LNCaP clone FGC (cell line): ENCODE measurements around the gene RGS3.

Experiments used
- DNase-seq: peaks from one replicate; pipeline ENCODE4 v3.0.0-alpha.2; 2011; ENCODE audit warnings: low read depth
- H3K4me3 ChIP-seq: 2 replicates; pipeline ENCODE4 v1.5.1; 2011; ENCODE audit warnings: mild to moderate bottlenecking, low read depth, low read length, control low read depth
- CTCF ChIP-seq: IDR thresholded peaks from 2 replicates; pipeline ENCODE4 v1.5.1; 2012; ENCODE audit warnings: mild to moderate bottlenecking; ENCODE audit not compliant: control insufficient read depth, insufficient read depth; ENCODE audit errors: extremely low read depth

Gene RGS3

DNA sequence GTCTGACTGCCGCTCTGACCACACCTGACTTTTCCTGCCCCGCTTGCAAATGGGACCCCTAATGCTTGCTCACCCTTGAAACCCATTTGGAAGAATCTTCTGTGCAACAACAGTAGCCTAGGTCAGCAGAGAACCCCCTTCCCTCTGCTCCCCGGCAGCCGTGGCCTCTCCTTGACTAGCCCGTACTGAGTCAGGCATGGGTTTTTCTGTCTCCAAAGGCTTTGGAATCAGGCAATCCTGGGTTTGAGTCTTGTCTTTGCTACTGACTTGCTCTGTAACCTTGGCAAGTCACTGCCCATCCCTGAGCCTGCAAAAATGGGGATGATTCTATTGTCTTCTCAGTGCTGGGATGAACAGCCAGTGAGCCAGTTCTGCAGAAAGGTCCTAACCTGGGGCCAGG, 135.4 kb downstream of the RGS3 start:
- DNase-seq, result no peak
- no peak overlapping the region for H3K4me3 ChIP-seq
- no peak for TF ChIP-seq CTCF

- no peak for DNase-seq
- TF ChIP-seq CTCF, result no peak
- no peak overlapping the region for H3K4me3 ChIP-seq
Measured at GRCh38 chr9:113599646-113600022, 136.1 kb downstream of the RGS3 start.

GRCh38 chr9:113600023-113600823, 136.7 kb downstream of the RGS3 start:
- no peak for TF ChIP-seq CTCF
- H3K4me3 ChIP-seq, result no peak overlapping the region
- no peak for DNase-seq

- DNase-seq, result no peak
- TF ChIP-seq CTCF, result no peak
- no peak overlapping the region for H3K4me3 ChIP-seq
Measured at GRCh38 chr9:113600871-113601614, 137.5 kb downstream of the RGS3 start.

DNA sequence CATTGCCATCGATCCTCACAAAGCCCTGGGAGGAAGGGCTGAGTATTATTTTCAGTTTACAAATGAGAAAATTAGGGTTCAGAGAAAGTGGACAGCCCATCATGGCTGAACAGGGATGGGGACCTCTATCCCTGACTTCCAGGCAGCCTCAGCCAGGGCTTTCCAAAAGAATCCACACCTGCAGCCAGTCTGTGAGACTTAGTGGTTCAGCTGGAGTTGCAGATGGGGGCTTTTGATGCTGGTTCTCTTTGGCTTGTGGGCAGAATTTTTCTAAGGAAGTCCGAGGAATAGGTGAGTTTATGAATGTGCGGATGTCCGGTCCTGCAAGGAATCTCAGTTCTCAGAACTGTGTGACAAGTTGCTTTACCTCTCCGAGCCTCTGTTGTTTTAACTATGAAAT, 138.1 kb downstream of the RGS3 start:
- H3K4me3 ChIP-seq, result no peak overlapping the region
- TF ChIP-seq CTCF, result no peak

DNA sequence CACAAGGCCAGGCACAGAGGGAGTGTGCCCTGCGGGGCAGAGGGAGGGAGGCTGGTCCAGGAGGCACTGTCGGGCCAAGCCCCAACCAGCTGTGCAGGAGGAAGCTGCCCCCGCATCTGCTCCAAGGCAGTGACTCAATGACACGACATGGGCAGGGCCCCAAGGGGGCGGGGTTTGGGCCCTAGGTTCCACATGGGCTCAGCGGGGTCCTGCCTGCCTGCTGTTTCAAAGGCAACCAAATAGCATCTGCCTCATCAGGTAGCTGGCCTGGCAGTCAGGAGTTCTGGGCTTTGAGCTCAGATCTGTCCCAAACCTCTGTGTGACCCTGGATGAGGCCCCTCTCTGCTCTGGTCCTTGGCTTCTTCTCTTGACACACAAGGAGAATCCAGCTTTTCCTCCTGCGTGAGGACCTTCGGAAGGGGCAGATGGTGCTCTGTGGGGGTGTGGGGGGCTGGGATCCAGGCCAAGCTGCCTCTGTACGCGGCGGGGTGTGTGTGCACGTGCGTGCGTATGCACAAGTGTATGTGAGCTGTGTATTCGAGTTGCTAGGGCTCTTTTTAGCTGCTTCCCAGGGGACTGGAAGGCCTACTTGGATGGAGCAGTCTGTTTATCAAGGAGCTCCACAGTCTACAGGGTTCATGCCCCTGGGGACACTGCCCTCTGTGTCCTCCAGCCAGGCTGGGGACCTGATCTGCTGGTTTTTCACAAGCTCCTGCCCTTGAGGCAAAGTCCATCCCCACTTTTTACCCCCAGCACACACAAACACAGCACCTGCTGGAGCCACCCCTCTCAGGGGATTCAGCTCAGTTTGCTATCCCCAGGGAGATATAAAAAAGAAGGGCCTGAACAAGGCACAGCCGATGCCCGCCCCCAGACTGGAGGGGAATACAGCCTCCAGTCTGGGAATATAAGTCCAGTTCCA, 138.9 kb downstream of the RGS3 start:
- DNase-seq, result no peak
- no peak for TF ChIP-seq CTCF
- no peak overlapping the region for H3K4me3 ChIP-seq

More for the DNA sequence above, 138.1 kb downstream of the RGS3 start:
- no peak for DNase-seq
